ENCODE results near the gene KPNA5. TPM values are rescaled to one million over a fixed set of nuclear protein-coding genes. Genes with fewer than 3 reads are reported as not detected.
A peak's percentile ranks its signal among the peaks of the same experiment; 100 is the strongest.

The KPNA5 gene
- total RNA-seq, result 1 to 10 TPM; 3.1 to 3.3 TPM

DNA sequence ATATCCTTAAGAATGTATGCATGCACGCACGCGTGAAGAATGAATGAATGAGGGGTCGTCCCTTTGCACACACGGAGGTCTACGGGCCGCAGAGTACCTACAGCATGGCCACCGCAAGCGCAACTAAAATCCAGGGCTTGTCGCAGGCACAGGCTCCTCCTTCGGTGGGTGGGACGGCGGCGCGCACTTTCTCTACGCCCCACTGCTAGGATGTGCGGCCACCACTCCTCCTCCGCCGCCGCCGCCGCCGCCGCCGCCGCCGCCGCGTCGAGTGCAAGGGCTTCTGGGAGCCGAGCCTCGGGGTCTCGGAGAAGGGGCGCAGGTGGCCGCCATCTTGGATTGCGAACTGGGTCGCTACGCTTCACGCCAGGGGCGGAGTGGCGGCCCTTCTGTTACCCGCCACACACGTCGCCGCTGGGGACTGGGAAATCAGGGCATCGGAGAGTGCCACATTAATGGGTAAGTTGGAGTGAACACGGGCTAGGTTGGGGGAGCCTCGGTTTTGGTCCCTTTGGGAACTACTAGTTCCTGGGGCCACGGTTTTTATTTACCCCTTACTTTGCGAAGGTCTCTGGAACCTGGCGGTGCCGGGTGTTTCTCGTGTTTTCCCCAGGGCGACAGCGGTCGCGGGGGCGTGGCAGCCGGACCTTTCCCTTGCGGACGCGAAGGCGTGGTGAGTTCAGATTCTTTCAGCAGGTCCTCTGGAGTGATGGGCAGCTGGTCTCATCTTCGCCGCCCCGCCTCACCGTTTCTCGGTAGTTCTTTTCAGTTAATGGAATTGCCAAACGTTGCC, at the start of gene KPNA5:
Gene KPNA5 (plus strand): TSS at position 332 of the 793 bp plus-strand sequence. CDS start 124 bp downstream, at position 456.
- H3K9me3 ChIP-seq, result no peaks in the 10 kb centered on the region
- TF ChIP-seq CTCF (IDR thresholded peaks at IDR 0.05), result peak in 1 of 7 experiments; percentile 20
- TF ChIP-seq POLR2A (IDR thresholded peaks at IDR 0.05), result peak; percentile 64 to 85 (median 78)
- DNase-seq, result peak; percentile 85 to 91 (median 88)
- WGBS, 2 donors, result 0 to 1% methylated on average over 32 to 69 of the region's 69 CpGs
- peak within 1 kb of the TSS; percentile 51 to 91 (median 80) for H3K27ac ChIP-seq
- H3K27me3 ChIP-seq, result no peaks in the 10 kb centered on the region
- H3K4me1 ChIP-seq, result no peaks in the 10 kb centered on the region
- peak within 1 kb of the TSS; percentile 29 to 94 for H3K4me3 ChIP-seq
- no peaks in the 10 kb centered on the region for H3K36me3 ChIP-seq (replicated peaks in 1 of 2; ENCODE audit: insufficient read depth in 1 of 2, low read depth in 2 of 2)
- peak; percentile 97 for ATAC-seq
- intact Hi-C loops (cut with DNase I), result no loop called here

DNA sequence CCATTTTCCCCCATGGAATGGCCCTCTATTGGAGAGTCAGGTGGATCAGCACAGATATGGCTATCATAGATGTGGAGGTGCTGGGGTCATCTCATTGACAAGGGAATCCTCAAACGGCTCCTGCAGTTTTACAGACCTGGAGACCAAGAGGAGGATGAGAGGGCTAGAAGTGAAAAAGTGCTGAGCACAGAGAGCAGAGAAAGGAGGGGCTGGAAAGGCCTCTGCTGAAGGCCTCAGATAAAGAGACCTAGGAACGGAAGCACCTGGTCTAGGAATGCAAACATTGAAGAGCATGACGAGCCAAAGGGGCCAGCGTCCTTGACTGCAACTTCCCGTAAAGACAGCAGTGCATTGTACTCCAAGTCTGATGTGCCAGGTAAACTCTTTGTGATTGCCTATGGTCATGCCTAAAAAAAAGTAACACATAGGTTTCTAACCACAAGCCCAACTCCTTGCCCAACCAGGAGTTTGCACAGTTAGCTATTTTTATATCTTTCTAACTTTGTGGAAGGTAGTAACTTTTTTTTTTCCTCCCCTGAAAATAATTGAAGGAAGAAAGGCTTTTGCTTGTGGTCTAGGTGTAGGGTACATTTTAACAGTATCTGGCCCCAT, 49.5 kb upstream of the KPNA5 start:
- no peak for TF ChIP-seq CTCF (IDR thresholded peaks at IDR 0.05)
- TF ChIP-seq POLR2A (IDR thresholded peaks at IDR 0.05), result no peak
- Histone ChIP-seq H3K27ac (peak overlapping the region in 2 of 4 donors; percentile 40 to 71), H3K36me3 (replicated peaks in 1 of 2; ENCODE audit: insufficient read depth in 1 of 2, low read depth in 2 of 2) (no peaks in the 10 kb centered on the region), H3K4me3 (no peak overlapping the region), H3K9me3 (no peaks in the 10 kb centered on the region), H3K4me1 (peaks cover 32% of the 10 kb centered on the region), H3K27me3 (no peaks in the 10 kb centered on the region)
- ATAC-seq, result peak; percentile 92
- 8 to 19% methylated on average over 5 of the region's 5 CpGs for WGBS, 2 donors
- DNase-seq, result peak; percentile 67 to 84 (median 82)
- intact Hi-C loops (cut with DNase I), result no loop called here

DNA sequence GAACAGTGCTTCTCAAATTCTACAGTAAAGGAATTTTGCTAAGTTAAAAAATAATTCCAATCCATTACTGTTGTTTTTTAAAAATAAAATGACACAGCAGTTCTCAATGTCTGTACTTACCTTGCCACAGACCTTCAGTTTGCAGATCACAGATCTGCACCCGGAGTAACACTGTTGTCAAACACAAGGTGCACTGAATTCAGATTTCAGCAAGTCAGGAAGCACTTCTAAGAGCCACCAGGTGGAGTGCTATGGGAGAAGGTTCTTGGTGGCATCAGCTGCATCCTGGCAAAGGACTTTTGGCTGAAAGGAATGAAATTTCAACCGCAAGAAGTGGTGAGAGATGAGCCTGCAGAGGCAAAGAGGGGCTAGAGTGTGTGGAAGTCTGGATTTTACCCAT, 47.3 kb upstream of the KPNA5 start:
- DNase-seq, result peak; percentile 30 to 40 (median 34)
- no peaks in the 10 kb centered on the region for H3K27me3 ChIP-seq
- 36 to 50% methylated on average over 2 of the region's 2 CpGs for WGBS, 2 donors

DNA sequence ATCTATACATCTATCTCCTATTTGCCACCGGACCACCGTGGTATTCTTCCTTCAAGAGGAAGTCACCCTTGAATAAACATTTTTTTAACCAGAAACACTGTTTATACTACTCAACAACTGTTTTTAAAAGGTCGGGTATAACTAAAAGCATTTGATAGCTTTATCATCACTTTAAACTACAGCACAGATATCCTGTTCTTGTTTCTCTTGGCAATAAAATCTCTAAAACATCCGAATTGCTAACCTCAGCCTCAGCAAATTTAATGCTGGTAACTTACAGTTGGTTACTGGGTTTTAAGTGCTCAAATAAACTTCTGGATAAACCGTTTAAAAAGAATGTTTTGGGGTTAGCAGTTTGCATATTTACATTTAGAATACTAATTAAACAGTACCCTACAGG, 32.9 kb upstream of the KPNA5 start:
- H3K4me3 ChIP-seq, result no peak overlapping the region
- H3K4me1 ChIP-seq, result no peaks in the 10 kb centered on the region
- intact Hi-C loops (cut with DNase I), result no loop called here
- no peaks in the 10 kb centered on the region for H3K27me3 ChIP-seq
- H3K27ac ChIP-seq, result no peak overlapping the region
- 30 to 47% methylated on average over 5 of the region's 5 CpGs for whole genome bisulfite sequencing, 2 donors
- H3K9me3 ChIP-seq, result no peaks in the 10 kb centered on the region
- TF ChIP-seq CTCF (IDR thresholded peaks at IDR 0.05) (no peak), POLR2A (IDR thresholded peaks at IDR 0.05) (no peak)
- DNase-seq (no peak), ATAC-seq (no peak)
- H3K36me3 ChIP-seq (replicated peaks in 1 of 2; ENCODE audit: insufficient read depth in 1 of 2, low read depth in 2 of 2), result peaks cover 0 to 11% of the 10 kb centered on the region in 2 donors

More for the DNA sequence above, 47.3 kb upstream of the KPNA5 start:
- peaks cover 32% of the 10 kb centered on the region for H3K4me1 ChIP-seq
- peak; percentile 54 for ATAC-seq
- no peaks in the 10 kb centered on the region for H3K36me3 ChIP-seq (replicated peaks in 1 of 2; ENCODE audit: insufficient read depth in 1 of 2, low read depth in 2 of 2)
- no peak for TF ChIP-seq POLR2A (IDR thresholded peaks at IDR 0.05)
- TF ChIP-seq CTCF (IDR thresholded peaks at IDR 0.05), result peak; percentile 11 to 46 (median 40)
- no peak overlapping the region for H3K4me3 ChIP-seq
- no peaks in the 10 kb centered on the region for H3K9me3 ChIP-seq
- H3K27ac ChIP-seq, result no peak overlapping the region
- intact Hi-C loops (cut with DNase I), result no loop called here
